H9 (cell line): ENCODE results near the gene CNTFR. TPM values are rescaled to one million over a fixed set of nuclear protein-coding genes. Genes with fewer than 3 reads are reported as not detected.

Experiments used
- DNase-seq: peaks from one replicate; pipeline ENCODE4 v3.0.0-alpha.2; 2017
- H2AFZ ChIP-seq: one replicate; pipeline ENCODE4 v1.6.1; 2013; ENCODE audit warnings: mild to moderate bottlenecking, low read length, control low read depth, moderate library complexity
- H2AK5ac ChIP-seq: 2 replicates; pipeline ENCODE4 v1.6.1; 2013; ENCODE audit warnings: low read length, control low read depth, mixed read lengths; ENCODE audit not compliant: insufficient read length
- H2BK120ac ChIP-seq: one replicate; pipeline ENCODE4 v1.6.1; 2013; ENCODE audit warnings: low read depth, mild to moderate bottlenecking, low read length, control low read depth, inconsistent platforms; ENCODE audit not compliant: poor library complexity, severe bottlenecking
- H2BK12ac ChIP-seq: 2 replicates; pipeline ENCODE4 v1.6.1; 2013; ENCODE audit warnings: low read length, control low read depth, mixed read lengths, low read depth; ENCODE audit not compliant: insufficient read length
- H2BK15ac ChIP-seq: 2 replicates; pipeline ENCODE4 v1.6.1; 2013; ENCODE audit warnings: low read depth, low read length, control low read depth
- H2BK20ac ChIP-seq: one replicate; pipeline ENCODE4 v1.6.1; 2013; ENCODE audit warnings: low read depth, mild to moderate bottlenecking, low read length, control low read depth, inconsistent platforms; ENCODE audit not compliant: poor library complexity, severe bottlenecking
- H2BK5ac ChIP-seq: 2 replicates; pipeline ENCODE4 v1.6.1; 2013; ENCODE audit warnings: low read length, control low read depth, mixed read lengths; ENCODE audit not compliant: insufficient read length
- H3K14ac ChIP-seq: 2 replicates; pipeline ENCODE4 v1.6.1; 2013; ENCODE audit warnings: low read length, control low read depth; ENCODE audit not compliant: insufficient read depth
- H3K18ac ChIP-seq: 2 replicates; pipeline ENCODE4 v1.6.1; 2013; ENCODE audit warnings: low read depth, mild to moderate bottlenecking, mixed read lengths, low read length, control low read depth; ENCODE audit not compliant: insufficient read length
- H3K23ac ChIP-seq: 2 replicates; pipeline ENCODE4 v1.6.1; 2013; ENCODE audit warnings: low read length, control low read depth, mixed read lengths, low read depth; ENCODE audit not compliant: insufficient read length
- H3K23me2 ChIP-seq: 2 replicates; pipeline ENCODE4 v1.6.1; 2013; ENCODE audit warnings: low read depth, mild to moderate bottlenecking, mixed read lengths, low read length, control low read depth; ENCODE audit not compliant: insufficient read length, poor library complexity, severe bottlenecking
- H3K27ac ChIP-seq: 2 replicates; pipeline ENCODE4 v1.5.1; 2013; ENCODE audit warnings: low read length, control low read depth, mixed read lengths, low read depth; ENCODE audit not compliant: insufficient read length
- H3K27me3 ChIP-seq: 2 replicates; pipeline ENCODE4 v1.6.1; 2013; ENCODE audit warnings: low read length, control low read depth, inconsistent platforms; ENCODE audit not compliant: insufficient read depth
- H3K4ac ChIP-seq: 2 replicates; pipeline ENCODE4 v1.6.1; 2013; ENCODE audit warnings: low read depth, mild to moderate bottlenecking, control low read depth, inconsistent platforms, low read length, moderate library complexity
- H3K4me1 ChIP-seq: 2 replicates; pipeline ENCODE4 v1.6.1; 2013; ENCODE audit warnings: low read length, control low read depth, inconsistent platforms; ENCODE audit not compliant: insufficient read depth
- H3K4me2 ChIP-seq: 2 replicates; pipeline ENCODE4 v1.6.1; 2013; ENCODE audit warnings: low read length, control low read depth, mixed read lengths; ENCODE audit not compliant: insufficient read length, insufficient read depth
- H3K56ac ChIP-seq: 2 replicates; pipeline ENCODE4 v1.6.1; 2013; ENCODE audit warnings: low read depth, mild to moderate bottlenecking, mixed read lengths, low read length, control low read depth; ENCODE audit not compliant: insufficient read length
- H3K79me1 ChIP-seq: 2 replicates; pipeline ENCODE4 v1.6.1; 2013; ENCODE audit warnings: low read depth, mild to moderate bottlenecking, moderate library complexity, low read length, control low read depth, inconsistent platforms; ENCODE audit not compliant: insufficient read depth, poor library complexity, severe bottlenecking
- H3K79me2 ChIP-seq: 2 replicates; pipeline ENCODE4 v1.6.1; 2013; ENCODE audit warnings: low read length, control low read depth, inconsistent platforms; ENCODE audit not compliant: insufficient read depth
- H3K9ac ChIP-seq: 2 replicates; pipeline ENCODE4 v1.6.1; 2013; ENCODE audit warnings: low read length, control low read depth, mixed read lengths; ENCODE audit not compliant: insufficient read length; ENCODE audit errors: extremely low read depth
- H3K9me3 ChIP-seq: one replicate; pipeline ENCODE4 v1.6.1; 2013; ENCODE audit warnings: low read depth, low read length, inconsistent platforms; ENCODE audit not compliant: control insufficient read depth
- H3T11ph ChIP-seq: one replicate; pipeline ENCODE4 v1.6.1; 2013; ENCODE audit warnings: mild to moderate bottlenecking, low read length, control low read depth, inconsistent platforms
- H4K20me1 ChIP-seq: one replicate; pipeline ENCODE4 v1.6.1; 2013; ENCODE audit not compliant: control insufficient read depth, insufficient read length, insufficient read depth
- H4K5ac ChIP-seq: 2 replicates; pipeline ENCODE4 v1.6.1; 2013; ENCODE audit warnings: low read depth, mild to moderate bottlenecking, mixed read lengths, low read length, control low read depth; ENCODE audit not compliant: insufficient read length
- H4K8ac ChIP-seq: replicated peaks from 2 replicates; pipeline ENCODE4 v1.6.1; 2013; ENCODE audit warnings: low read length, control low read depth, mixed read lengths, low read depth; ENCODE audit not compliant: insufficient read length
- H4K91ac ChIP-seq: 2 replicates; pipeline ENCODE4 v1.6.1; 2013; ENCODE audit warnings: low read depth, mild to moderate bottlenecking, moderate library complexity, mixed read lengths, low read length, control low read depth; ENCODE audit not compliant: insufficient read length
- H3K27ac Mint-ChIP-seq, 3 experiments: 2 replicates in 2 of 3; 3 replicates in 1 of 3; pipeline ENCODE4 v1.8.0; 2020 to 2021; ENCODE audit warnings: mixed read lengths in 3 of 3, mild to moderate bottlenecking in 1 of 3, moderate library complexity in 1 of 3
- H3K27me3 Mint-ChIP-seq: 2 replicates; pipeline ENCODE4 v1.8.0; 2021; ENCODE audit warnings: low read depth, mild to moderate bottlenecking, moderate library complexity, mixed read lengths
- H3K36me3 Mint-ChIP-seq, 3 experiments: 2 replicates in 2 of 3; 3 replicates in 1 of 3; pipeline ENCODE4 v1.8.0; 2020 to 2021; ENCODE audit warnings: low read depth in 3 of 3, mixed read lengths in 3 of 3; ENCODE audit not compliant: insufficient read depth in 1 of 3
- H3K4me1 Mint-ChIP-seq, 2 experiments: 2 replicates each; pipeline ENCODE4 v1.8.0; 2020; ENCODE audit warnings: mixed read lengths in 2 of 2
- H3K4me3 Mint-ChIP-seq, 2 experiments: 2 replicates in 1 of 2; 3 replicates in 1 of 2; pipeline ENCODE4 v1.8.0; 2020 to 2021; ENCODE audit warnings: mild to moderate bottlenecking in 2 of 2, mixed read lengths in 2 of 2, moderate library complexity in 1 of 2
- H3K9me3 Mint-ChIP-seq, 2 experiments: 2 replicates in 1 of 2; 3 replicates in 1 of 2; pipeline ENCODE4 v1.8.0; 2020; ENCODE audit warnings: mild to moderate bottlenecking in 2 of 2, mixed read lengths in 2 of 2, moderate library complexity in 1 of 2
- WGBS: extraction: QIAGEN DNeasy Blood & Tissue Kit; methylation state at CpG from one replicate; pipeline ENCODE4 v1.1.7; 2013; ENCODE audit warnings: missing lambda C conversion rate, low lambda C conversion rate, mixed read lengths; ENCODE audit not compliant: insufficient read length; ENCODE audit errors: extremely low coverage; 5-methylcytosine and 5-hydroxymethylcytosine counted together
- total RNA-seq: library from RNA; stranded (reverse); gene quantifications from 2 replicates; pipeline ENCODE4 v1.2.1, GENCODE V29; 2021
- TF ChIP-seq, protein P1 (sequence below): fragments of 200-600 bp; sonication (generic); conservative IDR thresholded peaks from 3 replicates; pipeline ENCODE4 v1.8.0; 2021; ENCODE audit warnings: antibody characterized with exemption, mild to moderate bottlenecking

Gene CNTFR
- total RNA-seq, 1 experiment from 2014 or later = 0.55 TPM

GRCh38 chr9:34514401-34514800 is 75.1 kb downstream of the CNTFR start:
- no peak overlapping the region for H3K9ac ChIP-seq
- no peaks in the 10 kb centered on the region for H4K20me1 ChIP-seq
- Mint-ChIP-seq H3K4me3 (peak overlapping the region in 1 of 2 experiments; percentile 35; a peak in 1 of 5 replicates), H3K27me3 (peaks cover 7% of the 10 kb centered on the region), H3K27ac (no peak overlapping the region), H3K4me1 (peaks cover 37 to 45% of the 10 kb centered on the region in 2 experiments), H3K9me3 (no peaks in the 10 kb centered on the region), H3K36me3 (no peaks in the 10 kb centered on the region)
- TF ChIP-seq, protein P1, sequence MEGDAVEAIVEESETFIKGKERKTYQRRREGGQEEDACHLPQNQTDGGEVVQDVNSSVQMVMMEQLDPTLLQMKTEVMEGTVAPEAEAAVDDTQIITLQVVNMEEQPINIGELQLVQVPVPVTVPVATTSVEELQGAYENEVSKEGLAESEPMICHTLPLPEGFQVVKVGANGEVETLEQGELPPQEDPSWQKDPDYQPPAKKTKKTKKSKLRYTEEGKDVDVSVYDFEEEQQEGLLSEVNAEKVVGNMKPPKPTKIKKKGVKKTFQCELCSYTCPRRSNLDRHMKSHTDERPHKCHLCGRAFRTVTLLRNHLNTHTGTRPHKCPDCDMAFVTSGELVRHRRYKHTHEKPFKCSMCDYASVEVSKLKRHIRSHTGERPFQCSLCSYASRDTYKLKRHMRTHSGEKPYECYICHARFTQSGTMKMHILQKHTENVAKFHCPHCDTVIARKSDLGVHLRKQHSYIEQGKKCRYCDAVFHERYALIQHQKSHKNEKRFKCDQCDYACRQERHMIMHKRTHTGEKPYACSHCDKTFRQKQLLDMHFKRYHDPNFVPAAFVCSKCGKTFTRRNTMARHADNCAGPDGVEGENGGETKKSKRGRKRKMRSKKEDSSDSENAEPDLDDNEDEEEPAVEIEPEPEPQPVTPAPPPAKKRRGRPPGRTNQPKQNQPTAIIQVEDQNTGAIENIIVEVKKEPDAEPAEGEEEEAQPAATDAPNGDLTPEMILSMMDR = no peak
- no peak overlapping the region for H4K8ac ChIP-seq
- H3K27ac ChIP-seq = no peak overlapping the region
- H3K23ac ChIP-seq = no peak overlapping the region
- no peaks in the 10 kb centered on the region for H3K9me3 ChIP-seq
- no CpG with 5 or more reads among the region's 8 CpGs for WGBS
- no peak overlapping the region for H3T11ph ChIP-seq
- no peak overlapping the region for H2BK120ac ChIP-seq
- no peak overlapping the region for H2BK5ac ChIP-seq
- H2AFZ ChIP-seq = no peak overlapping the region
- no peaks in the 10 kb centered on the region for H3K79me2 ChIP-seq
- H3K27me3 ChIP-seq = no peaks in the 10 kb centered on the region
- H4K5ac ChIP-seq = no peak overlapping the region
- peaks cover 19% of the 10 kb centered on the region; the same call in 1 of the 2 replicates for H3K4me1 ChIP-seq
- H2BK20ac ChIP-seq = no peak overlapping the region
- no peak overlapping the region for H3K14ac ChIP-seq
- H2AK5ac ChIP-seq = no peak overlapping the region
- H4K91ac ChIP-seq = no peak overlapping the region
- H3K18ac ChIP-seq = no peak overlapping the region
- H3K4ac ChIP-seq = no peak overlapping the region; the same call in 1 of the 2 replicates
- no peak overlapping the region for H3K56ac ChIP-seq
- no peak overlapping the region for H2BK15ac ChIP-seq
- H2BK12ac ChIP-seq = no peak overlapping the region
- DNase-seq = no peak
- no peaks in the 10 kb centered on the region for H3K79me1 ChIP-seq
- H3K23me2 ChIP-seq = no peaks in the 10 kb centered on the region
- no peak overlapping the region for H3K4me2 ChIP-seq
